MM.1S (cell line): ENCODE results near the gene INO80.

Source experiments
- CTCF ChIP-seq: fragments of 300-600 bp; sonication (generic); IDR thresholded peaks from 2 replicates; pipeline ENCODE4 v1.5.1; 2016; ENCODE audit warnings: antibody characterized with exemption, low read length, mixed read lengths
- EZH2phosphoT487 ChIP-seq: fragments of 300-600 bp; sonication (generic); IDR thresholded peaks from 2 replicates; pipeline ENCODE4 v1.6.1; 2018; ENCODE audit warnings: antibody characterized with exemption, low read length

- TF ChIP-seq CTCF (no peak), EZH2phosphoT487 (no peak)
Observed at GRCh38 chr15:41042851-41043250, 73.2 kb downstream of the INO80 start.
